ENCODE measurements around the gene RHBDD1.

Gene RHBDD1

GRCh38 chr2:226882606-226883005 lies 46.8 kb downstream of the RHBDD1 start:
- ATAC-seq, result no peak
- Mint-ChIP-seq H3K9me3 (peaks cover 3% of the 10 kb centered on the region), H3K36me3 (peaks cover 52% of the 10 kb centered on the region), H3K27ac (no peak overlapping the region), H3K27me3 (no peaks in the 10 kb centered on the region), H3K4me1 (peaks cover 17% of the 10 kb centered on the region), H3K4me3 (no peak overlapping the region)

GRCh38 chr2:226883296-226883795 lies 47.5 kb downstream of the RHBDD1 start:
- Mint-ChIP-seq H3K4me1 (peaks cover 17% of the 10 kb centered on the region), H3K27me3 (no peaks in the 10 kb centered on the region), H3K9me3 (peaks cover 3% of the 10 kb centered on the region), H3K4me3 (no peak overlapping the region), H3K27ac (no peak overlapping the region), H3K36me3 (peaks cover 52% of the 10 kb centered on the region)
- no peak for ATAC-seq

GRCh38 chr2:226884166-226884565 lies 48.3 kb downstream of the RHBDD1 start:
- H3K27me3 Mint-ChIP-seq, result no peaks in the 10 kb centered on the region
- no peak overlapping the region for H3K27ac Mint-ChIP-seq
- H3K4me1 Mint-ChIP-seq, result peaks cover 17% of the 10 kb centered on the region
- no peak for ATAC-seq
- H3K9me3 Mint-ChIP-seq, result peaks cover 3% of the 10 kb centered on the region
- H3K4me3 Mint-ChIP-seq, result no peak overlapping the region
- H3K36me3 Mint-ChIP-seq, result peaks cover 45% of the 10 kb centered on the region

- no peak for ATAC-seq
- Mint-ChIP-seq H3K4me1 (peaks cover 3% of the 10 kb centered on the region), H3K36me3 (peaks cover 31% of the 10 kb centered on the region), H3K9me3 (peaks cover 3% of the 10 kb centered on the region), H3K4me3 (no peak overlapping the region), H3K27ac (peak overlapping the region; percentile 27), H3K27me3 (no peaks in the 10 kb centered on the region)
These were observed 50.0 kb downstream of the RHBDD1 start for GRCh38 chr2:226885769-226886435.

- Mint-ChIP-seq H3K4me1 (no peaks in the 10 kb centered on the region), H3K4me3 (no peak overlapping the region), H3K27me3 (no peaks in the 10 kb centered on the region), H3K27ac (no peak overlapping the region), H3K36me3 (peaks cover 12% of the 10 kb centered on the region), H3K9me3 (no peaks in the 10 kb centered on the region)
- ATAC-seq, result no peak
These were observed 52.1 kb downstream of the RHBDD1 start for GRCh38 chr2:226887940-226888339.

- Mint-ChIP-seq H3K36me3 (peaks cover 7% of the 10 kb centered on the region), H3K4me1 (no peaks in the 10 kb centered on the region), H3K27ac (no peak overlapping the region), H3K27me3 (no peaks in the 10 kb centered on the region), H3K4me3 (no peak overlapping the region), H3K9me3 (no peaks in the 10 kb centered on the region)
- ATAC-seq, result no peak
These were observed 52.6 kb downstream of the RHBDD1 start for GRCh38 chr2:226888378-226888965.

- no peak for ATAC-seq
- H3K9me3 Mint-ChIP-seq, result no peaks in the 10 kb centered on the region
- no peak overlapping the region for H3K4me3 Mint-ChIP-seq
- no peaks in the 10 kb centered on the region for H3K4me1 Mint-ChIP-seq
- H3K36me3 Mint-ChIP-seq, result peaks cover 6% of the 10 kb centered on the region
- no peaks in the 10 kb centered on the region for H3K27me3 Mint-ChIP-seq
- H3K27ac Mint-ChIP-seq, result no peak overlapping the region
These were observed 53.1 kb downstream of the RHBDD1 start for GRCh38 chr2:226888971-226889370.

GRCh38 chr2:226890286-226890685 lies 54.4 kb downstream of the RHBDD1 start:
- Mint-ChIP-seq H3K9me3 (no peaks in the 10 kb centered on the region), H3K36me3 (peaks cover 11% of the 10 kb centered on the region), H3K4me3 (no peak overlapping the region), H3K27ac (no peak overlapping the region), H3K27me3 (no peaks in the 10 kb centered on the region), H3K4me1 (no peaks in the 10 kb centered on the region)
- no peak for ATAC-seq

- no peak overlapping the region for H3K27ac Mint-ChIP-seq
- no peaks in the 10 kb centered on the region for H3K4me1 Mint-ChIP-seq
- ATAC-seq, result no peak
- H3K36me3 Mint-ChIP-seq, result peaks cover 15% of the 10 kb centered on the region
- peaks cover under 1% of the 10 kb centered on the region for H3K9me3 Mint-ChIP-seq
- no peaks in the 10 kb centered on the region for H3K27me3 Mint-ChIP-seq
- H3K4me3 Mint-ChIP-seq, result no peak overlapping the region
These were observed 56.1 kb downstream of the RHBDD1 start for GRCh38 chr2:226891780-226892590.

- Mint-ChIP-seq H3K4me3 (no peak overlapping the region), H3K4me1 (no peaks in the 10 kb centered on the region), H3K9me3 (peaks cover 5% of the 10 kb centered on the region), H3K36me3 (peaks cover 23% of the 10 kb centered on the region), H3K27ac (no peak overlapping the region), H3K27me3 (no peaks in the 10 kb centered on the region)
- no peak for ATAC-seq
These were observed 56.9 kb downstream of the RHBDD1 start for GRCh38 chr2:226892729-226893128.

- Mint-ChIP-seq H3K36me3 (peaks cover 27% of the 10 kb centered on the region), H3K27ac (no peak overlapping the region), H3K9me3 (peaks cover 5% of the 10 kb centered on the region), H3K27me3 (no peaks in the 10 kb centered on the region), H3K4me1 (no peaks in the 10 kb centered on the region), H3K4me3 (no peak overlapping the region)
- ATAC-seq, result no peak
These were observed 57.4 kb downstream of the RHBDD1 start for GRCh38 chr2:226893216-226893615.

GRCh38 chr2:226894752-226895151 lies 58.9 kb downstream of the RHBDD1 start:
- no peak for ATAC-seq
- Mint-ChIP-seq H3K4me1 (no peaks in the 10 kb centered on the region), H3K9me3 (peaks cover 5% of the 10 kb centered on the region), H3K27me3 (no peaks in the 10 kb centered on the region), H3K27ac (no peak overlapping the region), H3K36me3 (peaks cover 27% of the 10 kb centered on the region), H3K4me3 (no peak overlapping the region)

- no peak for ATAC-seq
- Mint-ChIP-seq H3K4me3 (no peak overlapping the region), H3K4me1 (peaks cover under 1% of the 10 kb centered on the region), H3K27me3 (no peaks in the 10 kb centered on the region), H3K27ac (no peak overlapping the region), H3K9me3 (peaks cover 5% of the 10 kb centered on the region), H3K36me3 (peaks cover 27% of the 10 kb centered on the region)
These were observed 59.7 kb downstream of the RHBDD1 start for GRCh38 chr2:226895579-226895978.

GRCh38 chr2:226898121-226898520 lies 62.3 kb downstream of the RHBDD1 start:
- Mint-ChIP-seq H3K27me3 (no peaks in the 10 kb centered on the region), H3K9me3 (peaks cover 5% of the 10 kb centered on the region), H3K27ac (no peak overlapping the region)

GRCh38 chr2:226898897-226899296 lies 63.0 kb downstream of the RHBDD1 start:
- Mint-ChIP-seq H3K27ac (no peak overlapping the region), H3K4me3 (no peak overlapping the region), H3K4me1 (peaks cover 24% of the 10 kb centered on the region), H3K36me3 (peaks cover 34% of the 10 kb centered on the region), H3K9me3 (peaks cover 5% of the 10 kb centered on the region), H3K27me3 (no peaks in the 10 kb centered on the region)
- ATAC-seq, result no peak

More at GRCh38 chr2:226898121-226898520, 62.3 kb downstream of the RHBDD1 start:
- H3K4me1 Mint-ChIP-seq, result peaks cover 20% of the 10 kb centered on the region
- ATAC-seq, result no peak
- H3K4me3 Mint-ChIP-seq, result no peak overlapping the region
- H3K36me3 Mint-ChIP-seq, result peaks cover 27% of the 10 kb centered on the region

All from stimulated activated memory B cell treated with anti-CD40 and anti-IgM and Interleukin-4, amounts not matched to agents 10 μg/mL and 1 μg/mL and 100 μg/mL, for 72 hours (primary cell).